ENCODE data around the gene HYDIN.
A peak's percentile ranks its signal among the peaks of the same experiment; 100 is the strongest.
"Not testable (repeated sequence)": the region's sequence is repeated elsewhere in the genome, so short reads cannot be mapped to it uniquely, and the experiment has no call there.

The HYDIN gene

DNA sequence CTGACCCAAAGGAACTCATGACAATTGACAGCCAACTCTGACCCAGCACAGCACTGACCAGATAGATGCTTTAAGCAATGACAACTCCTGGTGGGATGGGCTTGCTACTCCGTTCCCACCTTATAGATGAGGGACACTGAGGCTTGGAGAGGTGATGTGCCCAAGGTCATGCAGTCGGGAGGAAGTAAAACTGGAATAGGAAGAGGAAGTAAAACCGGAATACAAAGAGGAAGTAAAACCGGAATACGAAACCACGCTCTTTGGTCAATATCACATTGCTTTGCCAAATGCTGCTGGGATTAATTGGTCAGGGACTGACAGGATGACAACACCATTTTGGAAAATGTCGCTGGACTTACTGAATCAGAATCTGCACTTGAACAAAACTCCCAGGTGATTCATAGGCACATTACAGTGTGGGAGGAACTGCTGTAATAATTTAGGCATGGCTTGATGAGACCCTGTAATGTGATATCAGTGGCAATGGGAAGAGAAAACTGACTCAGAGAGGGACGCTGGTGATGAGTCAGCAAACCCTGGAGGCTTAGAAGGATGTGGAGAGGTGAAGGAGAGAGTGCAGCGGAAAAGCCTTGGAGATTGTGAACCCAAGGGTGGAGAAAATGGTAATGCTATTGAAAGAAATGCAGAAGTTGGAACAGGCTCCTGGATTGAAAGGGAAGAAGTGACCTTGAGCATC is 243.4 kb downstream of the HYDIN start:
- not testable (repeated sequence) for DNase-seq

DNA sequence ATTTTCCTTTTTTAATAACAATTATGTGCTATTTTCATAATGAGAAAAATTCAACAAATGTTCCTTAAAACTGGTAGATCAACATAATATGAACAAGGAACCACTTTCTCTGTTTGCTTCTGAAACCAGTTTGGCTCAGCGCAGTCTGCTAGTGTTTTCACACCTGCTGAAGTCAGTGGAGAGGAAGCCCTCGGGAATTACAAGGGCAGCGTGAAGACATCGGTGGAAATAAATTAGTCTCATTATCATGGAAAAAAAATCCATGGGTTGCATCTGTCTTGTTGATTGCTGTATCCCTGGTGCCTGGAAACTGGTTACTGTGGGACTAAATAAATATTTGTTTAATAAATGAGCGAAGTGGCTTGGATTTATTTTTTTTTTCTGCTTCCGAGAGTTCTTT is 245.8 kb downstream of the HYDIN start:
- not testable (repeated sequence) for DNase-seq

DNA sequence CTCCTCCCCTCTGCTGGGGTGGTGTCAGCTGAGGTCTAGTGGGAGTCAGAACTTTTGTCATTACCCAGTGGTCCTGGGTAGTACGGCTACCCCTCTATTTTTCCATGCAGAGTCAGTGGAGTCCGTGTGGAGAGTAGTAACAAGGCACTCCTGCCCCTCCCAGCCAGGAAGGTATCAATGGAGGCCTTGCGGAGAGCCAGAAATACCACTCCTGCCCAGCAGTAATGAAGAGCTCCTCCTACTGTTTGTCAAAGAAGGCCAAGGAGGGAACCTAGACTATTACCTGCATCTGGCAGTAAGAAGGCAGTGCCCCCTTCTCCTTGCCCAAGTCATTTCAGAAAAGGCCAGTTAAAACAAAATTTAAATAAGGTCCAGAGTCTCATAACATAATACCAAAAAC is 262.2 kb downstream of the HYDIN start:
- not testable (repeated sequence) for DNase-seq

DNA sequence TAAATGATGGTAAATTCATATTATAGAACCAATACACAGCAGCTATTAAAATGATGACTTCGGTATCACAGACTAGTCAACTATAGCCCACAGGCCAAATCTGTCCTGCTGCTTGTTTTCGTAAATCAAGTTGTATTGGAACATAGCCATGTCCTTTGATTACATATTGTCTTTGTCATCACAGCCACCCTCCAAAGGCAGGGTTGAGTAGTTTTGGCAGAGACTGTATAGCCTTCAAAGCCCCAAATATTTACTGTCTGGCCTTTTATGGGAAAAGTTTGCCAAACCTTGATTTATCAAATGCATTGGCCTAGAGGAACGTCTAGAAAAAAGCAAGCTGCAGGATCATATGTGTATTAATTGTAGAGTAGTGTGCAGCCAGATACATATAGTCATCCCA is 270.4 kb downstream of the HYDIN start:
- DNase-seq, result not testable (repeated sequence)

DNA sequence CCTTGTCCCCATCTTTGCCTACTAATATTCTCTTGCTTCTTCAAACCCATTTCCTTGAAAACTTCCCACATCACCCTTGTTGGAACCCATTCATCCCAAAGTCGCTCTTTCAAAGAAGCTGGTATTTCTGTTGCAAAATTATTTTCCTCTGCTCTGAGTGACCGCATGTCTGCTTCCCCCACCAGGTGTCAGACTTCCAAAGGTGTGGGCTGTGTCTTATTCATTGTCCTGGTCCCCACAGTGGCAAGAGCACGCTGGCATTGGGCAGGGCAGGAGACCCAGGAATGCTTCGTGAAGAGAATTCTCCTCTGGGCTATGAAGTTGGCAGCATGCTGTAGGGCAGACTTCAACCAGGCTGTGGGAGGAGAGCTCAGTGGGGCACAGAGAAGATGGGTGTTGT is 275.6 kb downstream of the HYDIN start:
- not testable (repeated sequence) for DNase-seq

DNA sequence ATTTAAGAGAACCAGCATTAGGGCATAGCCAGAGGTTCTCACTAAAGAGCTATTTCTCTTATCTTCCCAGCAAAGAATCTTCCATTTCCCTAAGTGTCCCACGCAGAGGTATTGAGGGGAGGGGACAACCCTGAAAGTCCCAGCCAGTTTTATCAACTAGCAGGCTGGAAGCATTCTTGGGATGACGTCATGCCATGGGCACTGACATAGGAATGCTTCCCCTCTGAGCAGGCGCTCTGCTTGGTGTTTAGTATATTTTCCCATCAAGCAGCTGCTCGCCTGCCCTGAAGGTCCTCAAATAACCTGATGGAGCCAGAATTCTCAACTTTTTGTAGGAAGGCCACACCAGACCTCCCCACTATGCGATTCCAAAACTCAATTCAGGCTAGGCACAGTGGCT is 276.7 kb downstream of the HYDIN start:
- DNase-seq, result not testable (repeated sequence)

DNA sequence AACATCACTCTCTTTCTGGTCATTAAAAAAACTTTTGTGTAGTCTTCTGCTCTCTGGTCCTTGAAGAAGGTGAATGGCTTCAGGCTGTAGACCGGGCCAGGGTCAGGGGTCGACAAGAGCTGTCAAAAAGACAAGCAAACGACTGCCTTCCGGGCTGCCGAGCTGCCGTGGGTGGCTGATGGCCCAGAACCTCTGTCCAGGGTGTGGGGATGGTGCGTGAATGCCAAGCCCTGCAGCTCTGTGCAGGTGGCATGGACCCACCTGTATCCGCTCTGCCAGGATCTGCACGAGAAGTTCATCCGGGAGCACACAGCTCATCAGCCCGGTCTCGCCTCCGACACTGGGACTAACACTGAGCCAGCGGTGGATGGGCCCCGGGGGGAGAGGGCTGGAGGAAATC is 287.0 kb downstream of the HYDIN start:
- DNase-seq, result not testable (repeated sequence)

DNA sequence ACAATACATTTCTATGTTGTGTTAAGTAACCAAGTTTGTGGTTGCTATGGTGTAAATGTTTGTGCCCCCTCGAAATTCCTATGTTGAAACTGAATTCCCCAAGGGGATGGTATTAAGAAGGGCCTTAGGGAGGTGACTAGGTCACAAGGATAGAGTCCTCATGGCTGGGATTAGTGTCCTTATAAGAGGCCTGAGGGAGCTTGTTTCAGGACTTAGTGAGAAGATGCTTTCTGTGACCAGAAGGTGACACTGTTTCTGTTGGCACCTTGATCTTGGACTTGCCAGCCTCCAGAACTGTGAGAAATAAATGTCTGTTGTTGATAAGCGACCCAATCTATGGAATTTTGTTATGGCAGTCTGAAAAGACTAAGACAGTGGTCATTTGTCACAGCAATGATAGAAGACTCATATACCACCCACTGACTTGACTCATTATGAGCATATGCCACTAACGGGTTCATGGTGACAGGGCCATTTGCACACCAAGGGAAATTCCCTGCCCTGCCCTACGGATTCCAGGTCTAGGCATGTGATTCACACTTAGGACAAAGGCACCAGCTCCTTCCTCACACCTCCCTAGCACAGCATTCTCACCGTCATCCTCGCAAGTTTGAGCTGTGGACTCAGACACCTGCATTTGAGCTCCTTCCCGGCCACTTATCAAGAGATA is 290.7 kb downstream of the HYDIN start:
- DNase-seq, result not testable (repeated sequence)

DNA sequence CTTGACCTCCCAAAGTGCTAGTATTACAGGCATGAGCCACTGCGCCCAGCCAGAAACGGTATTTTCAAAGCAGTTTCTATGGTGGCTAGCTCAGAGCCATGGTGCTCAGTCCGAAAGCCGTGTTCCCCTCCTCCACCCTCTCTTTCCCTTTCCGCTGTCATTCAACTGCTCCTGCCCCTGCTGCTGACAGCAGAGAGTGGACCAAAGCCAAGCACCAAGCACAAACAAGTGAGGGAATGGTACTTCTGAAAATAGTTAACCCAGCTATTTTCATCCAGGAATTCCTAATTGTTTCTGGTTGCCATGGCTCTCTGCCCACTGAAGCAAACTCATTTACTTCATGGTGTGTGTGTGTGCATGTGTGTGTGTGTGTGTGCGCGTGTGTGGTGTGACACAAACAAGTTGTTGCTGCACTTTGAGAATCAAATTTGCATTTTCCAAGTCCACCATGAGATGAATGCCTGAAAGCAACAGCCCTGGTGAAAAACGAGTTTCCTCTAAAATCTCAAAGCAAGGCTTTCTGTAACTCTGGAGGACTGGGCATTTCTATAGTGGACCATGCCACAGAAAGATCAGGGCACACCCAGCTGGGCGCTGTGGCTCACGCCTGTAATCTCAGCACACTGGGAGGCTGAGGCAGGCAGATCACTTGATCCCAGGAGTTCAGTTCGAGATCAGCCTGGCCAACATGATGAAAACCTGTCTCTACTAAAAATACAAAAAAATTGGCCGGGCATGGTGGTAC is 293.6 kb downstream of the HYDIN start:
- not testable (repeated sequence) for DNase-seq

DNA sequence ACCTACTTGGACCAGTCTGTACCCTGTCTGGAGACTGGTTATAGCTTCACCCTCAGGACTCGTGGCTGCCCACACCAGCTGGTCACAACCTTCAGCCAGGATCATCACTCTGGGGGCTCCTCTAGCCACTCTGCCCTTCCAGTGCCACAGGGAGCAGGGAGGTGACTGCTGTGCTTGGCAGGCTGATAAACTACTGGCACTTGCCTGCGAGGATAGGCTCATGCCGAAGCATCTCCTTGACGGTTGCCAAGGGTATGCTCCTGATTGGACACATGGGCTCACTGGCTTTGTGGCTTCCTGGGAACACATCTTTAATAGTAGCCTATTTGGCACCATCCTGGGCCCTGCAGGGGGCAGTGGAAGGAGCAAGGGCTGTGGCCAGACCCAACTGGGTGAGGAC is 295.2 kb downstream of the HYDIN start:
- not testable (repeated sequence) for DNase-seq

DNA sequence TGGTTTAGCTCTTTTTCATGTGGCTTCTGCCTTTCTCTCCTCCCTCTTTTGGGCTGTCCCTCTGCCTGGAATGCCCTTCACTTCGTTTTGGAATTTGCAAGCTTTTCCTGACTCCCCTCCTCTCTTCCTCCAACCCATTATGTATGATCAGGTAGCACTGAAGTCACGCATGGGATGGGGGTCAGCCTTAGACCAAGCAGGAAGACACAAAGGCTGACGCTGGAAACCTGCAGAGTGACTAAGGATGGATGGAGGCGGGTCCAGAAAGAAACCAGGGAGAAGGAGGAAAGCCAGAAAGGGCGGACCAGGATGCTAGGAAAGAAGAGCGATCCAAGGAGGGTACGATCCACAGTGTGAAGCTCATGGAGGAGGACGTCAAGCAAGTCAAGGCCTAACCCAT is 296.8 kb downstream of the HYDIN start:
- not testable (repeated sequence) for DNase-seq

DNA sequence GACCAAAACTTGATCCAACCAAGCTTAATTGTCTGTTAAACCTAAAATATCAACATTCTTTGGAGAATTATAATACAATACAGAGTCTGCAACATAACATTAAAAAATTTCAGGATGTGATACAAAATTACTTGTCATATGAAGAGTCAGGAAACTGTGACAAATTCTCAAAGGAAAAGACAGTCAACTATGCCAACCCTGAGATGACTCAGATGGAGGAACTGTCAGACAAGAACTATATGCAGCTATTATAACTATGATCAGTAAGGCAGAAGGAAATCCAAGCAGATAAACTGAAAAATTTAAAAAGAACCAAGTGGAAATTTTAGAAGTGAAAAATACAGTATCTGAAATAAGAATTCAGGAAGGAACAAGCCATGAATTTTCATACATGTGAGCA is 299.8 kb downstream of the HYDIN start:
- DNase-seq, result not testable (repeated sequence)

DNA sequence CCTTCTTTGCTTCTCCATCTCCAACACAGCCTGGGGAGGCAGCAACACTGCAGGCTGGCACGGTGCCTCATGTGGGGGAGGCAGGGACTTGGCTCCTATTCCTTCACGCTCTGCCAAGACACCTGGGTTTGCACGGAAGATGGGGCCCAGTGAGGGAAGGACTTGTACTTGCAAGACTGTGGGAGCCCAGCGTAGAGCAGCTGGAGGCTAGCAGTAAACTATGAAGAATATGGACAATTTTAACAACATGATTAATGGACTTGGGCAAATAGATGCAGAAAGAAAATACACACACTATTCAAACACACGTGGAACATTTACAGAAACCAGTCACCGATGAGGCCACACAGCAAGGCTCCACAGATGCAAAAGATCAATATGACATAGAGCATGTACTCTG is 308.4 kb downstream of the HYDIN start:
- peak; percentile 36 for DNase-seq

DNA sequence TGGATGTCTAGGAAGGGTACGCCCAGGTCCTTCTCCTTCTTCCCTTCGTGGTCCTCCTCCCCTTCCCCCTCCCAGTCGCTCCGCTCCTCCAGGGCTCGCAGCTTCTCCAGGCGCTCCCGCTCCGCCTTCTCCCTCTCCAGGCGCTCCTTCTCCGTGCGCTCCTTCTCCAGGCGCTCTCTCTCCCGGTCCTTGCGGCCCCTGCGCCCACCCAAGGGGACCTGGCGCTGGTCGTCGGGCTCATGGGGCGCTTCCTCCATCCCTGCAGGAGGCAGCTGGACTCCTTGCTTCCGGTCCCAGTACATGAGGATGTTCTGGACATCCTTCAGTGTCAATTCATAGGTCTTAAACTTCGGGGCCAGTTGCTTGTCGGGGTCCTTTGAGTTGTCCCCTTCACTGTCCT is 309.9 kb downstream of the HYDIN start:
- DNase-seq, result not testable (repeated sequence)

DNA sequence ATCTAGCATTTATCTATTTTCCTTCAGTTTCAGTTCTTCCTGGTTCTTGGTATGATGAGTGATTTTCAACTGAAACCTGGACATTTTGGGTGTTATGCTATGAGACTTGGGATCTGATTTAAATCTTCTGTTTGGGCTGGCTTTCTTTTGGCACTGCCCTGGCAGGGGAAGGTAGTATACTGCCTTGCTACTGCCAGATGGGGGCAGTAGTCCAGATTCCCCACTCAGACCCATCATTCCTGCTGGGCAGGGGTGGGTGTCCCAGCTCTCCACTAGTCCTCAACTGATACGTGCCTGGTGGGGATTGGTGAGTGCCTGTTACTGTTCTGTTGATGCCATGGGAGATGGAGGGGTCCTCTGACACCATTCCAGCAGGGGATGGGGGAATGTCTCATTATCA is 342.3 kb downstream of the HYDIN start:
- not testable (repeated sequence) for DNase-seq

DNA sequence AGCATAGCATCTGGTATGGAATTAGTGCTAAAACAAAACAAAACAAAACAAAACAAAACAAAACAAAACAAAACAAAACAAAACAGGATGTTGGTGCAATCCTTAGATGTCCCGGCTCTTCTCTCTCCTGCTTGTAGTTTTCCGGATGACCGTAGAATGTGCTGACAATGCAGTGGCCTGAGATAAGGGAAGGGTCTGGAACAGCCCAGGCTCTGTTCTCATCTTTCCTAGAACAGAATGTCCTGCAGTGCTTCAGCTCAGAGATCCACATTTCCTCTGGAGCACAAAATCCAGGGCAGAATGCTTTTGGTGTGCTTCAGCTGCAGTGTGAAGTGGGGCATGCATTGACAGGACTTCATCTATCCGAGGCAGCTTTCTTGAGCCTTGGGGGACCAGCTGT is 345.9 kb downstream of the HYDIN start:
- not testable (repeated sequence) for DNase-seq

DNA sequence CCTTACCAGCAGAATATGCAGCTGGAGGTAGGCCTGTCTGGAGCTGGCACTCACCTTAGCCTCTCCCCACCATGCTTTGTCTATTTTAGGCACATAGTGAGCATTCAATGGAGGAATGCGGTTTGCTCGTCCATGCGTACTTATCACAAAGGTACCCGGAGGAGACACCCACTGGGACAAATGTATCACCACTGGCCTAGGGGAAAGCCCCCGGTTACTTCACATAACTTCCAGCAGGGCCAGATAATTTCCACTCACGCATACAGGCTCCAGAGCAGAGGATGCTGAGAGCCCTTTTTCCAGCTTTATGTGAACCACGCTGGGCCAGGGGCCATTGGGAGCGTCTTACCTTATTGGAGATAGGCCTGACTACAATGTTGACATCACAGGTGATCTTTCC is 348.2 kb downstream of the HYDIN start:
- DNase-seq, result not testable (repeated sequence)

DNA sequence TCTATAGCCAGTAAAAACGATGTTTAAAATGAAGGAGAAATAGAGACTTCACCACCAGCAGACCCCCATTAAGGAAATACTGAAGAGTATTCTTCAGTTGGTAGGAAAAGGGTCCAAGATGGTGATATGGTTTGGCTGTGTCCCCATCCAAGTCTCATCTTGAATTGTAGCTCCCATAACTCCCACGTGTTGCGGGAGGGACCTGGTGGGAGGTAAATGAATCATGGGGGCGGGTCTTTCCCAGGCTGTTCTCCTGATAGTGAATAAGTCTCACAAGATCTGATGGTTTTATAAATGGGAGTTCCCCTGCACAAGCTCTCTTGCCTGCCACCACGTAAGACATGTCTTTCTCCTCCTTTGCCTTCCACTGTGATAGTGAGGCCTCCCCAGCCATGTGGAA is 352.6 kb downstream of the HYDIN start:
- not testable (repeated sequence) for DNase-seq

DNA sequence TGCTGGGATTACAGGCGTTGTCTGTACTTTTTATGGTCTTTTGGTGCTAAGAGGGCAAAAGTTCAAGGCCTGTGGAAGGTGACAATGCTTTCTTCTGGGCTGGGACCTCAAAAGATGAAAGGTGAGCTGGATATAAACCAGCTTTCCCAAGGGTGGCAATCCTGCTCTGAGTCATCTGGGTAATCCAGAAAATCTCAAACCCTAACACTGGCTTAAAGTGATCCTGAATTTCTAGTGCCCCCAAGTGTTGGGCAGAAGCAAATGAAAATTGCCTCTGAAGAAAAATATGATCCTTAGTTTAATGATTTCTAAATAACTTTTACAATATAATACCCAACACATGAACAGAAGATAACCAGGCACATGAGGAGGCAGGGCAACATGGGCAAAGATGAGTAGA is 354.1 kb downstream of the HYDIN start:
- DNase-seq, result not testable (repeated sequence)

DNA sequence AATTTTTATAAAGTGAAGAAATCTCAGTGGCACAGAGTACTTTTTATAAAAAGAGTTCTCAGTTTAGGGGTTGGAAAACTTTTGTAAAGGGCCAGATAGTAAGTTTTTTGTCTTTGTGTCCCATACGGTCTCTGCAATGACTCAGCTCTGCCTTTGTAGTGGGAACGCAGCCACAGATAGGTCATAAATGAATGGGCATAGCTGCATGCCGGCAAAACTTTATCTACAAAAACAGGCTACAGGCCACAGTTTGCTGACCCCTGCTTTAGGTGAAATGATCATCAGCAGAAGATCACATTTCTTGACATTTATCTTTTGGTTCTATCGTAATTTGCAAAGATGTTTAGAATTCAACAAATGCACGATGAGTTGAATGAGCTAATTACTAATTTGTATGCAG is 365.8 kb downstream of the HYDIN start:
- not testable (repeated sequence) for DNase-seq

DNA sequence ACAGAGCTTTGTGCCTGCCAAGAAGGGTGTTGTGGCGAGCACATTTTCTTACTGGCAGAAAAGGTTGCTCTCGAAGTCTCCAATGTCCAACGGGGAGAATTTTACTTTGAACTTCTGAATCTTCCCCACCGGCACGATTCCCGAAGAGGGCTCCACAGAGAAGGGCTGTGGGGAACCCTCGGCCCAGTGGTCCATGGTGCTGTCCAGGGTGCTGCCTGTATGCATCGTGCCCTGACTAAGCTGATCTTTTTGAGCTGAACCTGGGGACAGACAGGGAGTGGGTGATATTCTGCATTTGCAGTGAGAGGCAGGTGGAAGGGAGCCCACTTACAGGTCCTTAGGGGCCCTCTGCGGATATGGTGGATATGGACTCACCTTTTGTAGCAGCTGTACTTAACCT is 368.5 kb downstream of the HYDIN start:
- not testable (repeated sequence) for DNase-seq

DNA sequence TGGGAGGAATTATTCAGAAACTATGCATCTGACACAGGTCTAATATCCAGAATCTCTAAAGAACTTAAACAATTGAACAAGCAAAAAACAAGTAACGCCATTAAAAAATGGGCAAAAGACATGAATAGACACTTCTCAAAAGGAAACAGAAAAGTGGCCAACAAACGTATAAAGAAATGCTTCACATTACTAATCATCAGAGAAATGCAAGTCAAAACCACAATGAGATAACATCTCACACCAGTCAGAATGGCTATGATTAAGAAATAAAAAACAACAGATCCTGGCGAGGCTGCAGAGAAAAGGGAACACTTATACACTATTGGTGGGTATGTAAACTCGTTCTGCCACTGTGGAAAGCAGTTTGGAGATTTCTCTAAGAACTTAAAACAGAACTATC is 379.2 kb downstream of the HYDIN start:
- DNase-seq, result not testable (repeated sequence)

DNA sequence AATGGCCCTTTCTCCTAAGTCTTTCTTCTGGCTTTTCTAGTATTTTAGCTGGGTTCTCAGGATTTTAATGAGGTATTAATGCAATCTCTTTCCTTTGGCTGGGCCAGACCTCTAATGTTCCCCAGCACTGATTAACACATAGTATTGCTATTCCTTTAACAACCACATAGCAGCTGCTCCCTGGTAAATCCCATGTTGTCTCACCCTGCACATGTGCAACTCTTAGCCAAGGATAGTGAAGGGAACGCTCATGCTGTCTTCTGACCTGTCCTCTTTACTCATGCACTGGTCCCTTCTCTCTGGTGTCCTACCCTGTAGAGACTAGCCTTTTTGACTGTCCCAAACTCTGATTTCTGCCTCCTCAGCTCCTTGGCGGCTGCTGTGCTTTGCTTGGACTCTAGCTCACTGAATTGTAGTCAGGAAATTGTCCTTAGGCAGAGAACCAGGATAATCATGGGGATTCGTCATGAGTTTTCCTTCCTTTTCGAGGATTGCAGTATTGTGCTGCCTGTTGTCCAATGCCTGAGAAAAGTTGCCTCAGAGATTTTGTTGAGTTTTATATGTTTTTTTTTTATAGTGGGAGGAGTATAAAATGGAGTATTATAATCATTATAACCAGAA is 406.9 kb downstream of the HYDIN start:
- DNase-seq, result not testable (repeated sequence)
